HG02885 (cell line): ENCODE measurements around the gene SLC25A22.

Experiments used
- ATAC-seq: cut with Tn5 transposase; IDR thresholded peaks from one replicate; pipeline ENCODE4 v1.9.1; 2021; ENCODE audit warnings: mild to moderate bottlenecking; ENCODE audit not compliant: unreplicated experiment, poor library complexity

The SLC25A22 gene

DNA sequence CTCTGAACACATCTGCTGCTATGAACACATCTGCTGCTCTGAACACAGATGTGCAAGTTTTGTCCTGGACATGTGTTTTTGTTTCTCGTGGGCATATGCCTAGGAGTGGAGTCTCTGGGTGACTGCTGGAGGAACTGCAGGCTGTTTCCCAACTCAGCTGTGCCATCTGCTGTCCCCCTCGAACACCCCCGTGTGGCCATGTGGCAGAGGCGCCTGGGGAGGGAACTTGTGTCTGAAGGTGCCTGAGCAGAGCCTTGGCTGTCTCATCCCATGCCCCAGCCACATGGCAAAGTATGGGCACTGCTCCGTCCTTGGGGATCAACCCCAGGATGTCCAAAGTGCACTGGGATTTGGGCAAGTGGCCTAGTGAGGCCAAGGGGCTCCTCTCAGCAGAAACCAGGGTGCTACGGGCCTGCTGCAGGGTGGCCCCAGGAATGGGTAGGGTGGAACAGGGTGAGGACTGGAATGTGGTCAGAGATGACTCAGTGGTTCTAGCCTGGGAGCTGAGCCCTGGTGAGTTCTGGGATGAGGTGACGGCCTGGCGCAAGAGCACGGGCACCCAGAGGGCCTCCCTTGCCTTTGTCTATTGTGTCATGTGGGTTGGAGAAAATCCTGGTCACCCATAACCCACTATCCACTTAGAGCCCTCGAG, 35.5 kb downstream of the SLC25A22 start:
- ATAC-seq: no peak

DNA sequence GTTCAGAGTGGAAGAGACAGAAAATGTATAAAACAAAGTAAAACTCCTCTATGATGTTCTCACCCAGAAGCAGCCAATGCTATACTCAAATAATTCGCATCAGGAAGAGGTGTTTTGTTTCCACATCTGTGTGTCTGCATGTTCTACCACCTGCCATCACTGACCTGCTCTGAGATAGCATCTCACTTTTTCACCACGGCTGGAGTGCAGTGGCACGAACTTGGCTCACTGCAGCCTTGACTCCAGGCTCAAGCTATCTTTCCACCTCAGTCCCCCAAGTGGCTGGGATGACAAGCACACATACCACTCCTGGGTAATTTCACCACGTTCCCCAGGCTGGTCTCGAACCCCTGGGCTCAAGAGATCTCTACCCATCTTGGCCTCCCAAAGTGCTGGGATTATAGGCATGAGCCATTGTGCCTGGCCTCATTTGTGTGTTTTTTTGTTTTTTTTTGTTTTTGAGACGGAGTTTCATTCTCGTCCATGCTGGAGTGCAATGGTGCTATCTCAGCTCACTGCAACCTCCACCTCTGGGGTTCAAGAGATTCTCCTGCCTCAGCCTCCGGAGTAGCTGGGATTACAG, 36.5 kb downstream of the SLC25A22 start:
- ATAC-seq: no peak

DNA sequence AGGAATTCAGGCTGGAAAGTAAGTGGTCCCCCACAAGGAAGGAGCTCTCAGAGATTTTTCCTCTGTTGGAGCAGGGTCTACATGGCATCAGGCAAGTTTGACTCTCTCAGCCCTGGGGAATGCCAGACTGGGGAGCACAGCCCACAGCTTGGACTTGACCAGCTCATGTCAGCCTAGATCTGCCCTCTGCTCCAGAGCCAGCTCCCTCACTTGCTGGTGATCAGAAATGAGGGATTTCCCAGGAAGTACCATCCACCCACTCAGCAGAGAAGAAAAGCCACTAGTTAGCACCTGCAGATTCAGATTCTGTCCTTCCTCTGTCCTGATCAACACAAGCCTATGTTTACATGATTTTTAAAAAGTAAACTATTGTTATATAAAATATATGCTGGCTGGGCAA, 37.8 kb downstream of the SLC25A22 start:
- ATAC-seq: no peak

GRCh38 chr11:749731-750130, 48.4 kb downstream of the SLC25A22 start:
- no peak for ATAC-seq

GRCh38 chr11:748007-748359, 50.1 kb downstream of the SLC25A22 start:
- peak; percentile 17 for ATAC-seq

DNA sequence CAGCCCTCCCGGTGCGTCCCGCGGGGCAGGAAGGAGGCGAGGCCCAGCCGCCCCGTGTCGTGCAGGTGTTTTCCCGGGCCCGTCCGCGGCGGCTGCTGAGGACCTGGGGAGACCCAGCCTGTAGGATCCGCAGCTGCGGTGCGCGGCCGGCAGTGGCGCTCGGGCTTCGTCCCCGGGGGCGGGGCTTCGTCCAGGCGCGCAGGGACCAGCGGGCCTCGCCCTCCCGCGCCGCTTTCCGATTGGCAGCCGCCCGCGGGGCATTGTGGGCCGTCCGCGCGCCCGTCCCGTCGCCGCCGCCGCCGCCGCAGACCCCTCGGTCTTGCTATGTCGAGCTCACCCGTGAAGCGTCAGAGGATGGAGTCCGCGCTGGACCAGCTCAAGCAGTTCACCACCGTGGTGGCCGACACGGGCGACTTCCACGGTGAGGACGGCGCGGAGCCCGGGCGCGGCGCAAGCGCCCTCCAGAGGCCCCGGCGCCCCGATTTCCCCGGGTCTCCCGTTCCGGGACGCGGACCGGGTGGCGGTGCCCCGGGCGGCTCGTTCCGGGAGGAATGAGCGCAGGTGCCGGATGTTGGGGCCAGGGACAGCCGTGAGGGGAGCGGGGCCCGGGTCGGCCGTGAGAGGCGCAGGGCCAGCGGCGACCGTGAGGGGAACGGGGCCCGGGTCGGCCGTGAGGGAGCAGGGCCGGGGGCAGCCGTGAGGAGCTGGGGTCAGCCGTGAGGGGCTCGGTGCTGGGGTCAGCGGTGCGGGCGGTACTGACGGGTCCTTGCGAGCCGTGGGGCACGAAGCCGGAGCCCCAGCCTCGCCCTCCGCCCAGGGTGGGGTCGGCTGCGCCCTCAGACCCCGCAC, 50.7 kb downstream of the SLC25A22 start, which contains the start of gene TALDO1:
TALDO1 (plus strand) TSS at position 307 of the 849 bp plus-strand sequence; CDS start at position 325, 18 bp downstream.
- ATAC-seq: peak; percentile 93

- ATAC-seq: peak; percentile 45
These were observed 51.6 kb downstream of the SLC25A22 start for GRCh38 chr11:746289-747157.

DNA sequence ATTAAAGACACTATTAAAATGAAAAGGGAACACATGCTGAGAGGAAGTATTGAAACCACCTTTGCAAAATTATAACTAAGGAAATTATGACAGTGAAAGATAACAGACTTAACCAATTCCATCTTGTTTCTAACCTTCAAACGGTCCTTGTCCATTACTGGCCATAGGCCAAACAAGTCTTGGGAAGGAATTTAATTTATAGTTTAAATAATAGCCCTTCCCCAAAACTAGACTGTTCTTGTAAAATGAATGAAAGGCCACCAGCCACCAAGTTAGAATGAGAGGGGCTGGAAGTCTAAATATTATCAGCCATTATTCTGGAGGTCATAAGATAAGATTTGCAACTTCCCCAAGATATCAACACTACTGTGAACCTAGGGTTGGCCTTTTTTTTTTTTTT, 52.7 kb downstream of the SLC25A22 start:
- no peak for ATAC-seq

GRCh38 chr11:742571-743201, 55.4 kb downstream of the SLC25A22 start:
- no peak for ATAC-seq

GRCh38 chr11:742156-742546, 55.9 kb downstream of the SLC25A22 start:
- ATAC-seq: no peak
